HEK293 (cell line): ENCODE data around the gene ATF7IP2.
"Not testable (repeated sequence)": the region's sequence is repeated elsewhere in the genome, so short reads cannot be mapped to it uniquely, and the experiment has no call there.

Source experiments
- CTCF ChIA-PET: fragments of 350-600 bp; formaldehyde crosslinking; extraction: SDS; loops from one replicate; lab custom pipeline; 2021; ENCODE audit warnings: antibody characterized with exemption; lab: Yijun Ruan, JAX
- POLR2A ChIA-PET: fragments of 300-600 bp; formaldehyde crosslinking; extraction: SDS; loops from one replicate; lab custom pipeline; 2020; ENCODE audit warnings: antibody characterized with exemption, inconsistent platforms; lab: Yijun Ruan, JAX
- H3K27ac ChIP-seq: fragments of 200-500 bp; sonication (Bioruptor generic); 2 replicates; pipeline ENCODE4 v1.5.1; 2014; ENCODE audit warnings: low read depth, low read length, control low read depth, inconsistent platforms; ENCODE audit errors: extremely low read depth
- H3K36me3 ChIP-seq, 2 experiments: fragments of 200-500 bp in 1 of 2; sonication (Bioruptor generic) in 1 of 2; 1 replicate in 1 of 2; 2 replicates in 1 of 2; pipeline ENCODE4 v1.5.1; 2014 to 2017; ENCODE audit warnings: inconsistent platforms in 2 of 2, low read length in 2 of 2; ENCODE audit not compliant: control insufficient read depth in 2 of 2, insufficient read depth in 1 of 2
- H3K4me1 ChIP-seq: fragments of 200-500 bp; sonication (Bioruptor generic); 2 replicates; pipeline ENCODE4 v1.5.1; 2014; ENCODE audit warnings: mild to moderate bottlenecking, low read length, inconsistent platforms; ENCODE audit not compliant: control insufficient read depth, insufficient read depth
- H3K4me3 ChIP-seq: 2 replicates; pipeline ENCODE4 v1.5.1; 2011; ENCODE audit warnings: low read depth, mild to moderate bottlenecking, control low read depth, low read length, moderate library complexity
- H3K9me3 ChIP-seq: fragments of 200-500 bp; sonication (Bioruptor generic); 2 replicates; pipeline ENCODE4 v1.5.1; 2014; ENCODE audit warnings: low read depth, low read length, inconsistent platforms; ENCODE audit not compliant: control insufficient read depth, insufficient read depth
- BCL6B ChIP-seq: fragments of 450-650 bp; formaldehyde crosslinking; IDR thresholded peaks from 2 replicates; pipeline ENCODE4 v1.5.1; 2017; ENCODE audit warnings: missing biosample characterization, missing genetic modification characterization
- GLI4 ChIP-seq: fragments of 450-650 bp; formaldehyde crosslinking; IDR thresholded peaks from 2 replicates; pipeline ENCODE4 v1.5.1; 2016; ENCODE audit warnings: missing biosample characterization, missing genetic modification characterization
- HOXD13 ChIP-seq: sonication (generic); formaldehyde crosslinking; IDR thresholded peaks from 2 replicates; pipeline ENCODE4 v1.8.0; 2022; ENCODE audit warnings: missing genetic modification reagents, borderline replicate concordance
- INSM2 ChIP-seq: fragments of 450-650 bp; formaldehyde crosslinking; IDR thresholded peaks from 2 replicates; pipeline ENCODE4 v1.5.1; 2016; ENCODE audit warnings: missing biosample characterization, missing genetic modification characterization
- MYNN ChIP-seq: fragments of 450-650 bp; formaldehyde crosslinking; IDR thresholded peaks from 2 replicates; pipeline ENCODE4 v1.5.1; 2016; ENCODE audit warnings: missing biosample characterization, missing genetic modification characterization, borderline replicate concordance
- SETDB1 ChIP-seq: IDR thresholded peaks from one replicate; pipeline ENCODE4 v1.6.1; 2017; ENCODE audit warnings: mild to moderate bottlenecking, low read length, moderate library complexity, mixed read lengths; ENCODE audit not compliant: insufficient read length
- ZBTB11 ChIP-seq: fragments of 450-650 bp; formaldehyde crosslinking; conservative IDR thresholded peaks from 2 replicates; pipeline ENCODE4 v1.5.1; 2016; ENCODE audit warnings: low read depth, missing biosample characterization, missing genetic modification characterization
- ZNF114 ChIP-seq: fragments of 450-650 bp; formaldehyde crosslinking; IDR thresholded peaks from 2 replicates; pipeline ENCODE4 v1.5.0; 2017; ENCODE audit warnings: missing biosample characterization, missing genetic modification characterization
- ZNF138 ChIP-seq: fragments of 450-650 bp; formaldehyde crosslinking; IDR thresholded peaks from 2 replicates; pipeline ENCODE4 v1.5.1; 2016; ENCODE audit warnings: missing biosample characterization, missing genetic modification characterization, borderline replicate concordance
- ZNF155 ChIP-seq: fragments of 450-650 bp; formaldehyde crosslinking; IDR thresholded peaks from 2 replicates; pipeline ENCODE4 v1.5.1; 2016; ENCODE audit warnings: missing biosample characterization, missing genetic modification characterization
- ZNF174 ChIP-seq: fragments of 450-650 bp; formaldehyde crosslinking; IDR thresholded peaks from 2 replicates; pipeline ENCODE4 v1.5.0; 2017; ENCODE audit warnings: missing biosample characterization, mild to moderate bottlenecking, missing genetic modification characterization
- ZNF280D ChIP-seq: fragments of 450-650 bp; formaldehyde crosslinking; IDR thresholded peaks from 2 replicates; pipeline ENCODE4 v1.5.1; 2016; ENCODE audit warnings: missing biosample characterization, missing genetic modification characterization
- ZNF362 ChIP-seq: fragments of 450-650 bp; formaldehyde crosslinking; IDR thresholded peaks from 2 replicates; pipeline ENCODE4 v1.5.1; 2016; ENCODE audit warnings: missing biosample characterization, missing genetic modification characterization
- ZNF404 ChIP-seq: fragments of 450-650 bp; formaldehyde crosslinking; IDR thresholded peaks from 2 replicates; pipeline ENCODE4 v1.5.1; 2017; ENCODE audit warnings: missing biosample characterization, missing genetic modification characterization
- ZNF510 ChIP-seq: fragments of 450-650 bp; formaldehyde crosslinking; IDR thresholded peaks from 2 replicates; pipeline ENCODE4 v1.5.1; 2018; ENCODE audit warnings: mild to moderate bottlenecking, missing genetic modification characterization, missing biosample characterization; ENCODE audit not compliant: insufficient replicate concordance
- ZNF529 ChIP-seq: fragments of 450-650 bp; formaldehyde crosslinking; IDR thresholded peaks from 2 replicates; pipeline ENCODE4 v1.5.1; 2017; ENCODE audit warnings: missing genetic modification characterization, missing biosample characterization; ENCODE audit not compliant: insufficient replicate concordance
- ZNF530 ChIP-seq: fragments of 450-650 bp; formaldehyde crosslinking; IDR thresholded peaks from 2 replicates; pipeline ENCODE4 v1.5.1; 2016; ENCODE audit warnings: low read depth, missing biosample characterization, missing genetic modification characterization
- ZNF571 ChIP-seq: fragments of 450-650 bp; formaldehyde crosslinking; IDR thresholded peaks from 2 replicates; pipeline ENCODE4 v1.5.0; 2017; ENCODE audit warnings: missing biosample characterization, missing genetic modification characterization
- ZSCAN30 ChIP-seq: fragments of 450-650 bp; IDR thresholded peaks from 2 replicates; pipeline ENCODE4 v1.5.1; 2018; ENCODE audit warnings: missing biosample characterization, mild to moderate bottlenecking, missing genetic modification characterization, moderate library complexity
- ZSCAN5A ChIP-seq: fragments of 450-650 bp; formaldehyde crosslinking; IDR thresholded peaks from 2 replicates; pipeline ENCODE4 v1.5.1; 2016; ENCODE audit warnings: missing biosample characterization, missing genetic modification characterization

Gene ATF7IP2

GRCh38 chr16:10412935-10413601 is 27.2 kb downstream of the ATF7IP2 start (continued):
- no peak for TF ChIP-seq ZSCAN5A (tag by site-specific recombination)
- TF ChIP-seq, all 188 proteins: peak for 0

- H3K4me1 ChIP-seq, H3K36me3 ChIP-seq, CTCF ChIA-PET, POLR2A ChIA-PET, H3K9me3 ChIP-seq, H3K27ac ChIP-seq, H3K4me3 ChIP-seq: not testable (repeated sequence)
- TF ChIP-seq SETDB1: peak; percentile 57
Observed at GRCh38 chr16:10418204-10418603, 32.3 kb downstream of the ATF7IP2 start.

- no peaks in the 10 kb centered on the region for H3K36me3 ChIP-seq
- H3K4me3 ChIP-seq: no peak overlapping the region
- ChIA-PET POLR2A (no interaction called here), CTCF (interaction anchor here (0.6 to 0.8 kb wide), 2 partner anchors 8 to 16 kb away, joined by 3 read pairs; no protein-coding TSS in a partner anchor)
- no peak overlapping the region for H3K27ac ChIP-seq
- no peaks in the 10 kb centered on the region for H3K9me3 ChIP-seq
- no peaks in the 10 kb centered on the region for H3K4me1 ChIP-seq
- TF ChIP-seq ZBTB11 (tag by site-specific recombination) (no peak), HOXD13 (CRISPR knock-in tag) (no peak), ZNF530 (tag by site-specific recombination) (no peak), ZNF174 (tag by site-specific recombination) (no peak), ZNF362 (no peak), ZNF280D (tag by site-specific recombination) (no peak), GLI4 (no peak), BCL6B (tag by site-specific recombination) (no peak), ZNF155 (tag by site-specific recombination) (no peak), ZSCAN30 (tag by site-specific recombination) (no peak), ZNF114 (tag by site-specific recombination) (no peak), ZNF404 (tag by site-specific recombination) (no peak), ZNF571 (tag by site-specific recombination) (no peak), ZNF510 (tag by site-specific recombination) (no peak), INSM2 (tag by site-specific recombination) (no peak), MYNN (tag by site-specific recombination) (no peak), ZNF138 (tag by site-specific recombination) (no peak), ZNF529 (tag by site-specific recombination) (no peak)
Observed at GRCh38 chr16:10419701-10420100, 33.8 kb downstream of the ATF7IP2 start.
